Superior temporal gyrus (tissue), 1 donor: Measurements from ENCODE around the gene GSTK1.
"Not testable (repeated sequence)": the region's sequence is repeated elsewhere in the genome, so short reads cannot be mapped to it uniquely, and the experiment has no call there.

Source experiments
- DNase-seq: peaks from one replicate; pipeline ENCODE4 v3.0.0-alpha.2; 2016; ENCODE audit errors: extremely low spot score

GSTK1 gene

DNA sequence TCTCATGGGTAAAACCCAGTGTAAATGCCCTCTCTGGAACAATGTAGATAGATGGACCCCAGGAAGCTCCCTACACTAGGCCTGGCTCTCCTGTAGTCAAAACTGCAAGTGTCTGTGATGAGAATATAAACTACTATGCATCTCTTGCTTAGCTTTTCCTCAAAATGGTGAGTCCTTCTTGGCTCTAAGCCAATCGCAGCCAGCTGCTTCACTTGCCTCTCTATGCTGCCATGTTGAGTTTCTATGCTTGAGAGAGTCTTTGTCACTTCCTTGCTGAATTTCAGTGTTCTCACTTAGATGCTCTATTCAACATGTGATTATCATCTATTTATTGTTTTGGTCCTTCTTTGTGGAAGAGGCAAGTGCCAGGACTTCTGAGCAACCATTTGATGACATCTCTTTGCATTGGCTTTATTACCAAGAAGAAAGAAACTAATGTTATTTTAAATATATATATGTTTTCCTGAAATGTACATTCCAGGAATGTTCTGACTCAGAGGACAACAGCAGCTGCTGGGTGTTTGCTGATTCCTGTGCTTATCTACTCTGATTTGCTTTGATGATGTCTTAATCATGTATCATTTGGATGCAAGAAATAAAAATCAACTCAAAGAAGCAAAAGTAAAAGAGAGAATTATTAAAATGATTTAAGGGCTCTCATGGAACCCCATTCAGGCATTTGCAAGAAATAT is 24.8 kb upstream of the GSTK1 start:
- DNase-seq, result no peak

DNA sequence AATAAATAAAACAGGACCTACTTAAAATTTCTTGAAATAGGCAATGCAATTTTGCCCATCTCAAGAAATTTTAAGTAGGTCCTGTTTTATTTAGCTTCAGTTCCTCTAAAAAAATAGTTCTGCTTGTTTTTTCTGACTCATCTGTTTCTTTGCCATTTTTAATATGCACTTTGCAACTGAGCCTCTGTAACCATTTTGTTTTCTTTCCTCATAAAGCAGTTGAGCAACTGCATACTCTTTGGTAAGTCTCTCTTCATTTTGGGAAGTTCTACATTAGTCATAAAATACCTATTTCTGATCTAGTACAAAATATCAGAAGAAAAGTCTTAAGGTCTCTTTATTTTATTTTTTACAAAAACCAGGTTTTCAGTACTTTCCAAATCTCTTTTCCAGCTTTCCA is 23.4 kb upstream of the GSTK1 start:
- no peak for DNase-seq

DNA sequence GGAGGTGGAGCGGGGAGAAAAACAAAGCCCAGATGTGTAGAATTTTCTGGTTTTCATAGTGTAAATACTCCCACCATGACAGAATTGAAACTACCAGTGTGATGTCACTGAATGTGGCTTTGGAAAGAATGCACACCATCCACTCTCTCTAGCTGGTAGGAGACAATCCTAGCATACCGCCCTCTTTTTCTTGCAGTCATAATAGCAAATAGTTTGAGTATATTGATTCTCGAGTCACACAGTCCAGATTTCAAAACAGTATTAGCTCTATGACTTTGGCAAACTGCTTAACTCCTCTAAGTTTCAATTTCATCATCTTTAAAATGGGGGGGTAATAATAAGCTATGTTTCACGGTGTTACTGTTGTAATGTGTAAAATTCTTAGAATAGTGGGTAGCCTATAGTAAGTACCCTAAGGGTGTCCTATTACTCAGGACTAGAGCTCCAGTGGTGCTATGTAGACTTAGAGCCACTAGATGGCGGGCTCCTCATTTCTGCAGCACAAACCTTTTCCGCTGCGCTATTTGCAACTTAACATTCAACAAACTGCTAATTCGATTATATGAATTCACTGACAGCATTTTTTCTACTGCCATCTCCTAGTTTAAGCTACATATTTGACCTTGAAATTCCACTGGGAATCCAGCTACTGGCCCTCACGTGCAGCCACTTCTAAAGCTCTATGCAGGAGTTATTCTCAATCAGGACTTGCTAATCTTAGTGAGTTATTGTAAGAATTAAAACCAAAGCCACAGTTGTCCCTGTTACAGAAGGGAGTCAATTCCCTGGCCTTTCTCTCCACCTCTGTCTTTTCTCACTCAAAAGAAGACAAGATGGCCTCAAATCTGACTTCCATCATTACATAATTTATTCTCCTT is 22.7 kb upstream of the GSTK1 start:
- DNase-seq, result peak; percentile 95

DNA sequence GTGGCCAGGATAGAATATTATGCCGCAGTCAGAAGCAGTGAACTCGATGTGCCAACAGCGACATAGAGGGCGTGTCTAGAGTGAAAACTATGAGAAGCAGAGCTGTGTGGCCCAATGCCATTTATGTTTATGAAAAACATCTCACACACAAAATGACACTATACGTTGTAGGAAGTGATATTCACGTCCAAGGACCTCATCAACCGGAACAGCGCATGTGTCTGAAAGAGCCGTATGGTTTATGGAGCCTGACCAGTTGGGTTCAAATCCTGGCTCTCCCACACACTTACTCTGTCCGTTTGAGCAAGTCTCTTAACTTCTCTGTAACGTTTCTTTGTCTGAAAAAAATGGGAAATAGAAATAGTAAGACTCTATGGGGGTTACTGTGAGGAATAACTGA is 20.9 kb upstream of the GSTK1 start:
- no peak for DNase-seq

DNA sequence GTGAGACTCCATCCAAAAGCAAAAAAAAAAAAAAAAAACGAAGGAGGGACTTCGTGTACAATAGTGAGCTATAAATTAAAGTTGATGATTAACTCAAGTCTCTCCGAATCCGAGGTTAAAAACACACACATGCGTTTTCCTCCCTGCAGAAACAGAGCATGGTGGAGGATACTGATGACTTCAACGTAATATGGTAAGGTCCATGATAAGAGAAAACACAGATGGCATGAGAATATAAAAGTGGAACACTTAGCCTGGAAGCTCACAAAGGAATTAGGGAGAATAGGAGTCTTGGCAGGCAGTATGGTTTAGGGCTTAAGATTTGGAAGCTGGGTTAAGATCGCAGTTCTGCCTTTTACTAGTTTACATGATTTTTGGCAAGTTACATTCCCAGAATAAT is 20.1 kb upstream of the GSTK1 start:
- DNase-seq, result no peak

DNA sequence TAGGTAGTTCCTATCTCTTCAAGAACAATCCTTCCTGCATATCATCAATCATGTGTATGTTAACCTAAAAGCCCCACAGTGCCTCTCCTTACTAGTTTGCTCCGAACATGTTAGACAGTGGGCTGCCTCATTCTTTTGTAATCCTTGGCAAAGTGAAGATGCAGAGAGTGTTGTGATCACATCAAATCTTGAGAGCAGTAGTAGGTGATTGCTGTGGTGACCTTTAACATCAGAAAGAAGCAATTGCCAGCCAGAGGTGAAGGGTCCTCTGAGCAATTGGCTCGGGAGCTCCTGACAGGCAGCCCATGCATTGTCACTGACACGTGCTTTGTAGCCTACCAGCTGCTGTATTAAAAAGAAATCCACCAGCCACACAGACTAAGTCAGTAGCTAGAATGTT is 19.6 kb upstream of the GSTK1 start:
- no peak for DNase-seq

DNA sequence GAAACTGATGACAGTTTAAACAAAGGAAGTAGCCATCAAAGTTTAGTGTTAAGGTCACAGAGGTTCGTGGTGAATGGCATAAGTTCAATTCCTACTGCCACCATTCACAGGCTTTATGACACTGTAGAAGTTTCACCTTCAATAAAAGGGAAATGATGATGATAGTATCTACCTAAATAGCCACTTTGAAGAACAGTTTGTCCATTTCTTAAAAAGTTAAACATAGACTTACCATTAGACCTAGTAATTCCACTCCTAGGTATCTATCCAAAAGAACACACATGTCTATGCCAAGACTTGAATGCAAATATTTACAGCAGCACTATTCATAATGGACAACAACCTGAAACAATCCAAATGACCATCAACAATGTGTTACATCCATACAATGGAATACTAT is 18.9 kb upstream of the GSTK1 start:
- DNase-seq, result no peak

DNA sequence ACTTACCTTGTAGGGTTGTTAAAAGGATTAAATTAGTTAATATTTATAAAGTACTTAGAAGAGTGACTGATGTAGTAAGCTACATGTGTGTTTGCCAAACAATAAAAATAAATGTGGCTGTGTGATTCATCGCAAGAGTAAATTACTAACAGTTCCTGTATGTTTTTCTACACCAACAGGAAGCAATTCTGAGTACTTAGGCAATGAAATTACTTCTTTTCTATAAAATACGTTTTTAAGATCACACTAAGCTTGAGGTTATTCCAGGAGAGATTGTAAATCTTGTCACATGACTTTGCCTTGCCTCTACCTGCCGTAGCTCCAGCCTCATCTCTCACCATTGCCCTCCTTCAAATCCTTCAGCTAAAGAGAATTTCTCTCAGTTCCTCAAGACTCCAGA is 18.1 kb upstream of the GSTK1 start:
- no peak for DNase-seq

DNA sequence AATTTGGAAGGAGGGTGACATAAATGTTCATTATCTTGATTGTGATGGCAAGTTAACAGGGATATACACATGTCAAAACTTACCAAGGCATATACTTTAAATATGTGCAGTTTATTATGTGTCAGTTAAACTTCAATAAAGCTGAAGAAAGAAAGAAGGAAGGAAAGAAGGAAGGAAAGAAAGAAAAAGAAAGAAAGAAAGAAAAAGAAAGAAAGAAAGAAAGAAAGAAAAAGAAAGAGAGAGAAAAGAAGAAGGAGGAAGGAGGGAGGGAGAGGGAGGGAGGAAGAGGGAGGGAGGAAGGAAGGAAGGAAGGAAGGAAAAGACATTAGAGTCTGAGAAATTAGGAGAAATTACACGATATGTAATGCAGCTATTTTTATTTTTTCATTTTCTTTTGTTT is 15.9 kb upstream of the GSTK1 start:
- no peak for DNase-seq

DNA sequence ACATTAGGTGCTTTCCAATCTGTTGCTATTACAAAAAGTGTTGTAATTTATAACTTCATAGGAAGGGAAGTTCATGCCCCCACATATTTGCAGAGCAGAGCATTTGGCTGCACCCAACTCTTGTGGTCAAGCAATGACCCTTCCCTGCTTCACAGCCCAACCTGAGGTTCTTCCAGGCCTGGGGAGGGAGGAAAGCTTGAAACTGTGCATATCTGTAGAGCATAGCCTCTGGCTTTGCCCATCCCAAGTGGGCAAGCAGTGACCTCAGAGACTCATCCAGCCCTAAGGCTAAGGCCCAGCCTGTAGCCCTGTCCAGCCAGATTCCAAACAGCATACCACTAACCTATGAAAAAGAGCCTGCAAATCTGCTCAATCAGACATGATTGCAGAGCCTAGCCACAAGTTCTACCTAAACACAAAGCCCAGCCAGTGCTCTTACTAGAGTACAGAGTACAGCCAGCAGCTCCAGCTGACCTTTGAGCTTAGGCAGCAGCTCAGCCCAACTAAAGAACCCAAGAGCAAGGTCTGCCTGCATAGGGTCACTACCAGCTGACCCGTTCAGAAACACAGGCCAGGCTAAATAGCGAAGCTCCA is 14.4 kb upstream of the GSTK1 start:
- no peak for DNase-seq

DNA sequence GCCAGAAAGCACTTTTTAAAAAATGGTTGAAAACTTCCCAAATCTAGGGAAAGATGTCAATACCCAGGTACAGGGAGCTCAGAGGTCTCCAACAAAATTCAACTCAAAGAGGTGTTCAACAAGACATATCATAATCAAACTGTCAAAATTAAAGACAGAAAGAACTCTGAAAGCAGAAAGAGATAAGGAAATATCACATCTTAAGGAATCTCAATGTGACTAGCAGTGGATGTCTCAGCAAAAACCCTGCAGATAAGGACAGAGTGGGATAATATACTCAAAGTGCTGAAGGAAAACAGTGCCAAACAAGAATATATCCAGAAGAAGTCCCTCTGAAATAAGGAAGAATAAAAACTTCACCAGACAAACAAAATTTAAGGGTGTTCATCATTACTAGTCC is 13.0 kb upstream of the GSTK1 start:
- no peak for DNase-seq

DNA sequence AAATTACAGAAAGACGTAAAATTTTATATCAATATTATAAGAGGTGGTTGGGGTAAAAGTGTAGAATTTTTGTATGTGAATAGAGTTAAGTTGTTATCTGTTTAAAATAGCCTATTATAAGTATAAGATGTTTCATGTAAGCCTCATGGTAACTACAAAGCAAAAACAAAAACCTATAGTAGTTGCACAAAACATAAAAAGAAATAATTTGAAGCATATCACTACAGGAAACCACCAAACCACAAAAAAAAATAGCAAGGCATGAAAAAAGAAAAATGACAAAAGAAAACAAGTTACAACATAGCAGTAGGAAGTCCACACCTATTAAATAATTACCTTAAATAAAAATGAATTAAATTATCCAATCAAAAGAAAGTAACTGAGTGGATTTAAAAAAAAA is 12.4 kb upstream of the GSTK1 start:
- no peak for DNase-seq

DNA sequence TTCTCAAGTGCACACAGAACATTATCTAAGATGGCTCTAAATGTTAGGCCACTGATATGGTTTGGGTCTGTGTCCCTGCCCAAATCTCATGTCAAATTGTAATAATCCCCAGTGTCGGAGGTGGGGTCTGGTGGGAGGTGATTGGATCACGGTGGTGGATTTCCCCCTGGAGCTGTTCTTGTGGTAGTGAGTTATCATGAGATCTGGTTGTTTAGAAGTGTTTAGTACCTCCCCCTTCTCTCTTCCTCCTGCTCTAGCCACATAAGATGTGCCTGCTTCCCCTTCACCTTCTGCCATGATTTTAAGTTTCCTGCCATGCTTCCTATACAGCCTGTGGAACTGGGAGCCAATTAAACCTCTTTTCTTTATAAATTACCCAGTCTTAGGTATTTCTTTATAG is 11.2 kb upstream of the GSTK1 start:
- DNase-seq, result no peak

DNA sequence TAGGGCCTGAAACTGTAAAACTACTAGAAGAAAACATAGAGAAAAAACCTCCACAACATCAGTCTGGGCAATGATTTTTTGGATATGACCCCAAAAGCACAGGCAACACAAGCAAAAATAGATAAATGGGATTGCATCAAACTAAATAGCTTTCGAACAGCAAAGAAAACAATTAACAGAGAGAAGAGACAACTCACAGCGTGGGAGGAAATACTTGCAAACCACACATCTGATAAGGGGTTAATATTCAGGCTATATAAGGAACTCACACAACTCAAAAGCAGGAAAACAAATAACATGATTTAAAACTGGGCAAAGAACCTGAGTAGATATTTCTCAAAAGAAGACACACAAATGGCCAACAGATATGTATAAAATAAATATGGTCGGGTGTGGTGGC is 7.7 kb upstream of the GSTK1 start:
- DNase-seq, result no peak

DNA sequence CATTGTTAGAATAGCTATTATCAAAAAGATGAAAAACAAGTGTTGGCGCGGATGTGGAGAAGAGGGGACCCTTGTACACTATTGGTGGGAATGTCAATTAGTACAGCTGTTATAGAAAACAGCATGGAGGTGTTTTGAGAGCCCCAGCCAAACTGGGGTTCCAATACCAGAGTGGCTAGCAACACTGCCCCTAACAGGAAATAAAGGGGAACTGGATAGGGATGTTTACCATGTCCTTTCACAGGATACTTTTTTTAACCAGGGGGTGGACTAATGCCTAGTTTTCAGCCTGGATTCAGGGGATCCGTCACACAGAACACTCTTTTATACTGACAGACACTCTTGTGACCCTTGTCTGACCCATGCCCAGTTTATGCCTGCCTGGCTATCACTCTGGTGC is 6.9 kb upstream of the GSTK1 start:
- DNase-seq, result no peak

DNA sequence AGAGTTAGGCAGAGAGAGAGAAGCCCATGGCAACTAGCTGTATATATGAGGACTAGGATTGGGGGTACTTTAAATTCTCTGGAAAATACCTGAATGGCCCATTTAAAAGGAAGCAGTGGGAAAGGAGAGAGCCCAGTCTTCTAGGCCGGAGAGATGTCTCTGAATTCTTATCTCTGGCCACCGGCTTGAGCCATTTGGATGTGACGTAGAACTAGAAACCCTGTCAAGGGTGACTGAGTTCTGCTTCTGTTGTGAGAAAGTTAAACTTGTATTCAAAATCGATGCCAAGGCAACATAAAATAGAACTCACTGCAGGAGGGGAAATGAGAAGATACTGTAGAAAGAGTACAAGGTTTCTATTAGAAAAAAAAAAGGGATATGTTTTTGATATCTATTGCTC is 6.3 kb upstream of the GSTK1 start:
- no peak for DNase-seq

DNA sequence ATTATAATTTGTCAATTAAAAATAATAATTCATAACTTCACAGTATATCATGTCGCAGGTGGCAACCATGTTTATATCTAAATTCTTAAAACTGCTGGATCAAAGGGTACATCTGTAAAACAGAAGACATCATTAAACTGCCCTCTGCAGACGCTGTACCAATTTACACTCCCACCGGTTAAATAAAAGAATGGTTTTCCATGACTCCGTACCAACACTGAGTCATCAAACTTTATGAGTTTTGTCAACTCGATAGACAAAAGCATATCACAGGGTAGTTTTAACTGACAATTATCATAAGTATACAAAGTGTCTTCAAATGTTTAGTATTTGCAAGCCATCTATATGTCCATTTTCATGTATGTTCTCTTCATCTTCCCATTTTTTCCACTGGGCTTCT is 5.7 kb upstream of the GSTK1 start:
- no peak for DNase-seq

DNA sequence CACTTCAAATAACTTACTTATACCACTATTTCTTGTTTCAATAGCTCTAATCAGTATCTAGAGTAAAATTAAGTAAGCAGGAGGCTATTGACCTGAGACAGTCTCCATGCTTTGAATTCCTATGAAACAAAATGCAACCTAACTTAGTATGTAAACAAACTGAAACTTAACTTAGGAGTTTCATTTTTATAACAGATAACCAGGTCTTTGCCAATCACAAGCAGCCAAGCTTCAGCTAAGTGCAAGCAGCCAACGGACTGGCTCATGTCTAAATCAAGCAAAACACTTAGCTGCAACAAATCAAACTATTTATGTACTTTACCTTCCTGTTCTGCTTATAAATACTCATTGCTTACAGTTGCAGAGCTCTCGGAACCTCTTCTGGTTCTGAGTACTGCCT is 4.4 kb upstream of the GSTK1 start:
- no peak for DNase-seq

DNA sequence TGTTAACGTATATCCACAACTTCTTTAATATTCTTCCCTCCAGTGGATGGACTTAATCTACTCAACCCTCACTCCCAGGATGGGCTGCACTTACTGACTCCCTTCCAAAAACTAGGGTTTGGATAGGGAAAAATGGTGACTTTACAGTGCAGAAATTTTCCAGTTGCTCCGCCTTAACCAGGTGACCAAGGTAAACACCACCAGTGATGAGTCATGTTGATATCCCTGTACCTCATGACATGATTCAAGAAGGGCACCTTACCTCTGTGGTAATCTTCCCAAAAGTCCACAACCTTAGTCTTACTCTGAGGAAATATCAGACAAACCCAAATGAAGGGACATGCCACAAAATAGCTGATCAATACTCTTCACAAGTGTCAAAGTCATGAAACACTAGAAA is 3.5 kb upstream of the GSTK1 start:
- DNase-seq, result peak; percentile 5

DNA sequence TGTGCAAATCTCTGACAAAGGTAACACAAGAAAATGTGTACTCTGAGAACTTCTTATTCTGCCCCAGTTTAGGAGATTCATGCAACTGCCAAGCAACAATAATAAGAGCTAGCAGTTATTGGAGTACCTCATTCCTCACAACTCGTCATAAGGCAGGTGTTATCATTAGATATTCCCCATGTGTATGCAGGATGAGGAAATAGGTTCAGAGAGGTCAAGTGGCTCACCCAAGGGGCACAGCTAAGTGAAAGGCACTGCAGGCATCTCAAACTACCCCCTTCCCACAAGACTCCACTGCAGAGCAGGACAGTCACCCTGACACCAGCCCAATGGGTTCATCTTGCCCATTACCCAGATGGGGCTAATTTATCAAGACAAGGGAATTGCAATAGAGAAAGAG is 1.3 kb upstream of the GSTK1 start:
- peak; percentile 7 for DNase-seq

DNA sequence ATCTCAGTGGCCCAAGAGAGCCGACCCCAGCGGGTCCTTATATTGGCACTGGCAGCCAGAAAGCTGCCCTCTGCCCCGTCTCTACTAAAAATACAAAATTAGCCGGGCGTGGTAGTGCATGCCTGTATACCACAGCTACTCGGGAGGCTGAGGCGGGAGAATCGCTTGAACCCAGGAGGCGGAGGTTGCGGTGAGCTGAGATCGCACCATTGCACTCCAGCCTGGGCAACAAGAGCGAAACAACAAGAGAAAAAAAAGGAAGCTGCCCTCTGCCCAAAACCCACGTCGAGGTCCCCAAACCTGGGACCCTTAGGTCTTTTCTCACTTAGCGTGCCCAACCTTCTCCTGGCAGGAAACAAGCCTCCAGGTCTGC is 941 bp downstream of the GSTK1 start:
- DNase-seq, result not testable (repeated sequence)

DNA sequence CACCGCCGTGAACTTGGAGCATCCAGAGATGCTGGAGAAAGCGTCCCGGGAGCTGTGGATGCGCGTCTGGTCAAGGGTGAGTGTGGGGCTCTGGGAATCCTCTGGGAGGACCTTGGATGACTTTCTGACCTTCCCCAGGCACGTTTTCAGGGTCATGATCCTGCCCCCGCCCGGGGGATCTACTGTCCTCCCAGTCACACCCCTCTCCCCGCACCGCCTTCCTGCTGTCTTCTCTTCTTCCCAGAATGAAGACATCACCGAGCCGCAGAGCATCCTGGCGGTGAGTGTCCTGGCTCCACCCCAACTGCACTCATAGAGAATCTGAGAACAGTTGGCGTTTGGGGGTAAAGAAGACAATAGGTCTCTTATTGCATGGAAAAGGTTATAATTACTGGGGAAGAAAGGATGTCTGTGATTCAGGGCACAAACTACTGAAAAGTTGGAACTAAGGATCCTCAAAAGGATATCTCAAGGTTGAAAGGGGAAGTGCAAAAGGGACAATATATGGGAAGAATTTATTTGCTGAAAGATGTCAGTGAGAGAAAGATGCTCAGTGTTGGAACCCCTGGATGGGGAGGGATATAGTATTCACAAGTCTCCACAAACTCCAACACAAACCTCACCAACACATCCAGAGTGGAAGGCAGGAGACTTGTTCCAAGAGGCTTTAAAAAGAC is 1.9 kb downstream of the GSTK1 start:
- no peak for DNase-seq

DNA sequence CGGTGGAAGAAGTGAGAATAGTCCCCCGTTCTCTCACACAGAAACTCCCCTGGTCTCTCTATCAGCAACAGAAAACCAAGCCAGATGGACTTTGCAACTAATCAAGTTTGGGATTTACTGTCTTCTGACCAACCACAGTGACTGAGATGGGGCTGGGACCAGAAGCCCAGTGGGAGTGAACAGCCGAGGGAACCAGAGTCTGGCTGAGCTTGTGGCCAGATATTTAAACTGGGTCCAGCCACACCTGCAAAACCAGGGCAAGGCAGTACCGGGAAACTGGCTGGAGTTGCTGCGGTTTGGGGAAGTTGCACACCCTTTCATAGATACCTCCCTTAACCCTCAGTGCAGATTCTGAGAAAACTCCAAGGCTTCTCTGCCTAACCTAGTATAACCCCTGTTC is 6.0 kb downstream of the GSTK1 start:
- DNase-seq, result no peak
